COLO829 (cell line): ENCODE results near the gene TRPM8.

Source experiments
- DNase-seq: peaks from one replicate; pipeline ENCODE4 v3.0.0; 2012; ENCODE audit warnings: low spot score

Gene TRPM8

DNA sequence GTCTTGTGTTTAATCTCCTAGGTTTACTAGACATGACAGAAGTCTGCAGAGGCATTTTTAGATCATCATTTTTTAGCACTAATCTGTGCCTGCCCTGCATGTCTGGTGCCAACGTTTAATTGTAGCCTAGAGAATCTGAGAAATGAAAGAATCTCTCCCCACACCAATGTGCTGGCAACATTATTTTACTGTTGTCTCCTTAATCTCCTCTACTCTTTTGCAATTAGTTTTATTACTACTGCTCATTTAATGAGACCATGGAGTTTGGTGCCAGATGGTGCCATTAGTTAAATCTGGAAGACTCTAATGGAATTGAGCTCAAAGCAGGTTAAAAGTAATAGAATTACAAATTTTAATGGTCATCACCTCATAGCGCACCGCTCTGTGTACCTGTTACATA, 129.3 kb downstream of the TRPM8 start:
- no peak for DNase-seq

- DNase-seq: no peak
Observed at GRCh38 chr2:234047361-234047760, 130.2 kb downstream of the TRPM8 start.

- no peak for DNase-seq
Observed at GRCh38 chr2:234048049-234048448, 130.9 kb downstream of the TRPM8 start.

- no peak for DNase-seq
Observed at GRCh38 chr2:234050455-234051135, 133.4 kb downstream of the TRPM8 start, which contains the start of gene SPP2. Gene SPP2 (plus strand): TSS chr2:234050702. CDS start chr2:234050787, 85 bp downstream.

DNA sequence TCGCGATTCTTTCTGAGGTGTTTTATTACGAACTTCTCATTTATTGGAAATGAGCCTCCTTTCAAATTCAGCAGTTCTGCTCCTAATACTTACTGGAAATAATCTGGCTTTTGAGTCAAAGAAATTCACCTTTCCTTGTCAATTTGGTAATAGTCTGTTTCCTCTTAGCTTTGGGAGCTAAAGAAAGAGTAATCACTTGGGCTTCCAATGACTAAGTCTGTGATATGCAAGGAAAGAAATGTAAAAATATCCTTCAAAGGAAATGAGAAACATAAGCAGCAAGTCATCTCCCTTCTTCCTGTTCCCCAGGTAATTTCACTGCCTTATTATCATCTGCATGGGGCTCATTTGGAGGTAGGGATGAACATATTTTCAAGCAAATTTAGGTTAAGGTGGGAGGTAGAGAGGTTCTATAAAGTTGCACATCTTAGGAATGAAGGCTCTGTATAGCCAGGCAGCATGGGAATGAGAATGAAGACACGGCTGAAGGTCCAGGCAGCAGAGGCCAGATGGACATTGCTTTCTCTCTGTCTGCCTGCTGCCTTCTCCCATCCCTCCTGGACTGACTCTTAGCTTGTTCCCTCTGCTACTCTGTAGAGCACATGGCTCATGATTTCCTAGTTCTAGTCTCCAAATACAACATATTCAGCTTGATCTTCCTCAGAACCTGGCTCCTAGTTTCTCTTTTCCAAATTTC, 134.3 kb downstream of the TRPM8 start:
- no peak for DNase-seq

GRCh38 chr2:234058881-234059280, 141.7 kb downstream of the TRPM8 start:
- no peak for DNase-seq

DNA sequence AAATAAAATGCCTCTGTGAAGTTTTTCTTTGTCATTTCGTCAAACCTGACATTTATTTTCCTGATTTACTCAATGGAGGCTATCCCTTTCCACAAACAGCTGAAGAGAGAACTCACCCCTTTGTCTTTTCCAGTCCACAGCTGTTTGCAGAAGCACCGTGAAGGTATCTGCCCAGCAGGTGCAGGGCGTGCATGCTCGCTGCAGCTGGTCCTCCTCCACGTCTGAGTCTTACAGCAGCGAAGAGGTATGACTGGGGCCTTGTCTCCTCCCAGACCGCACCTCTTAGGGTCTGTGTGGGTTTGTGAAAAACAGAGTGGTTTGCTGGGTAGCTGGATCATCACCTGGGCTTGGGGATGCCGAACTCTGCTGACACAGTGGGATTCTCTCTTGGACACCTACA, 143.1 kb downstream of the TRPM8 start:
- DNase-seq: no peak

- no peak for DNase-seq
Observed at GRCh38 chr2:234061624-234062257, 144.6 kb downstream of the TRPM8 start.

DNA sequence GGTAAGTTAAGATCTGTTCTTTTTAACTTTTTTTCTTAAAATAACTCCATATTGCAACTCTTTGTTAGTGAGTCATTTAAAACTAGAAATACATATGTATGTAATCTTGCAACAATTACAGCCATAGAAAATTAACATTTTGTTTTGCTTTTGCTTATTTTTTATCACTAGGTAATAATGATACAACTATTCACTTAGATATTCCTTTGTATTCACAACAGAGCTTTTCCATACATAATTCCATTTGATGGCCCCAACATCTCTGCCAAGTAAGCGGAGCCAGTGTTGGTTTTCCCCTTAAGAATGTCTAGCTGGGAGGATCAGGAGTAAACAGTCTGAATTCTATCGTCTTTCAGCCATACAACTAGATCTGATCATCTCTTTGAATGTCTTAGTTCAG, 149.4 kb downstream of the TRPM8 start:
- DNase-seq: no peak
